Sigmoid colon (tissue), 4 donors: Measurements from ENCODE around the gene RTN4.

ENCODE experiments used
- POLR2A ChIP-seq, 2 donors: fragments of 450-650 bp; IDR thresholded peaks; one replicate each; pipeline ENCODE4 v1.6.1; 2016; ENCODE audit warnings: antibody characterized with exemption in 2 of 2, mild to moderate bottlenecking in 2 of 2, moderate library complexity in 2 of 2
- POLR2AphosphoS5 ChIP-seq, 4 donors: sonication (generic); formaldehyde crosslinking; IDR thresholded peaks; one replicate each; pipeline ENCODE4 v1.6.1; 2017; ENCODE audit warnings: antibody characterized with exemption in 4 of 4
- TF ChIP-seq, protein P1 (sequence below), 4 experiments: fragments of 450-650 bp in 3 of 4; fragments of 200-600 bp in 1 of 4; IDR thresholded peaks; one replicate each; pipeline ENCODE4 v1.5.1; 2016 to 2019; ENCODE audit warnings: antibody characterized with exemption in 4 of 4, mild to moderate bottlenecking in 3 of 4, moderate library complexity in 2 of 4

DNA sequence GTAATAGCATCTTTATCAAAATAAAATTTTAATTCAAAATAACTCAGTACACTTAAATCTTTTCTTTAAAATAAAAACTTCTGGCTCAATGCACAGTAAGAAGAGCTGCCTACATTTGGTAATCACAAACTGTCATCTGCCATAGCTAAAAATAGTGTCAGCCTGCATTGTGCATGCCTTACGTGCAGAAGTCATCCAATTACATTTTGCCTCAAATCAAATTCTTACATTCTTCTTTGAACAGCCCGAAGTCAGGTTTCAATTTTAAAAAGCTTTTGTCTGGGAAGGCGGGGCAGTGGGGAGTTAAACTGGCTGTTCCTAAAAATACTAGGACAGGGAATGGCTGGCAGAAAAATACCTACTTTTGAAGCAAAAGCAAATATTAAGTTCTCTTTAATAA lies 51.1 kb downstream of the RTN4 start:
- TF ChIP-seq, protein P1, sequence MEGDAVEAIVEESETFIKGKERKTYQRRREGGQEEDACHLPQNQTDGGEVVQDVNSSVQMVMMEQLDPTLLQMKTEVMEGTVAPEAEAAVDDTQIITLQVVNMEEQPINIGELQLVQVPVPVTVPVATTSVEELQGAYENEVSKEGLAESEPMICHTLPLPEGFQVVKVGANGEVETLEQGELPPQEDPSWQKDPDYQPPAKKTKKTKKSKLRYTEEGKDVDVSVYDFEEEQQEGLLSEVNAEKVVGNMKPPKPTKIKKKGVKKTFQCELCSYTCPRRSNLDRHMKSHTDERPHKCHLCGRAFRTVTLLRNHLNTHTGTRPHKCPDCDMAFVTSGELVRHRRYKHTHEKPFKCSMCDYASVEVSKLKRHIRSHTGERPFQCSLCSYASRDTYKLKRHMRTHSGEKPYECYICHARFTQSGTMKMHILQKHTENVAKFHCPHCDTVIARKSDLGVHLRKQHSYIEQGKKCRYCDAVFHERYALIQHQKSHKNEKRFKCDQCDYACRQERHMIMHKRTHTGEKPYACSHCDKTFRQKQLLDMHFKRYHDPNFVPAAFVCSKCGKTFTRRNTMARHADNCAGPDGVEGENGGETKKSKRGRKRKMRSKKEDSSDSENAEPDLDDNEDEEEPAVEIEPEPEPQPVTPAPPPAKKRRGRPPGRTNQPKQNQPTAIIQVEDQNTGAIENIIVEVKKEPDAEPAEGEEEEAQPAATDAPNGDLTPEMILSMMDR (IDR thresholded peaks at IDR 0.05) = no peak
- peak in 1 of 4 donors; percentile 10 for TF ChIP-seq POLR2AphosphoS5 (IDR thresholded peaks at IDR 0.05)
- TF ChIP-seq POLR2A (IDR thresholded peaks at IDR 0.05) = no peak
